K562 (cell line): ENCODE measurements around the gene CELA1.

Source experiments
- EP300 ChIP-seq: IDR thresholded peaks from 2 replicates; pipeline ENCODE4 v1.6.1; 2012; ENCODE audit warnings: low read length, improper control_type of control experiment
- ESRRB ChIP-seq: fragments of 250-450 bp; sonication (Bioruptor Pico); IDR thresholded peaks from 2 replicates; pipeline ENCODE4 v1.5.0; 2020; ENCODE audit warnings: mild to moderate bottlenecking, moderate library complexity, borderline replicate concordance
- GABPB1 ChIP-seq: sonication (generic); formaldehyde crosslinking; IDR thresholded peaks from 2 replicates; pipeline ENCODE4 v1.8.0; 2022; ENCODE audit warnings: mild to moderate bottlenecking, missing genetic modification reagents
- HNRNPLL ChIP-seq: fragments of 200-400 bp; formaldehyde crosslinking; IDR thresholded peaks from 2 replicates; pipeline ENCODE4 v1.6.1; 2017; ENCODE audit warnings: low read length, low read depth, mild to moderate bottlenecking; ENCODE audit not compliant: poor library complexity, severe bottlenecking
- MEF2D ChIP-seq: conservative IDR thresholded peaks from 2 replicates; pipeline ENCODE4 v1.6.1; 2016; ENCODE audit warnings: low read depth, missing genetic modification characterization, missing compliant biosample characterization
- TF ChIP-seq, protein P1 (sequence below): fragments of 450-650 bp; formaldehyde crosslinking; IDR thresholded peaks from 2 replicates; pipeline ENCODE4 v1.4.0; 2020; ENCODE audit warnings: mild to moderate bottlenecking, moderate library complexity
- TF ChIP-seq, protein P2 (sequence below): fragments of 200-600 bp; sonication (generic); IDR thresholded peaks from one replicate; pipeline ENCODE4 v1.6.1; 2012; ENCODE audit warnings: mild to moderate bottlenecking, low read depth, low read length, inconsistent platforms
- TF ChIP-seq, protein P3 (sequence below), 3 experiments: IDR thresholded peaks in 2 of 3; conservative IDR thresholded peaks in 1 of 3; 2 replicates each; pipeline ENCODE4 v1.5.1; 2011 to 2012; ENCODE audit warnings: low read length in 3 of 3, mild to moderate bottlenecking in 3 of 3, control low read depth in 2 of 3, improper control_type of control experiment in 1 of 3, inconsistent platforms in 1 of 3, low read depth in 1 of 3, mixed read lengths in 1 of 3, moderate library complexity in 1 of 3; ENCODE audit not compliant: insufficient read depth in 2 of 3
- TF ChIP-seq, protein P4 (sequence below), 3 experiments: fragments of 200-800 bp in 1 of 3; sonication (Bioruptor generic) in 1 of 3; sonication (generic) in 1 of 3; formaldehyde crosslinking in 1 of 3; IDR thresholded peaks; 2 replicates each; pipeline versions ENCODE4 v1.6.1 to v1.8.0; 2016 to 2022; ENCODE audit warnings: mild to moderate bottlenecking in 2 of 3, missing compliant biosample characterization in 2 of 3, missing genetic modification characterization in 2 of 3, missing genetic modification reagents in 1 of 3

DNA sequence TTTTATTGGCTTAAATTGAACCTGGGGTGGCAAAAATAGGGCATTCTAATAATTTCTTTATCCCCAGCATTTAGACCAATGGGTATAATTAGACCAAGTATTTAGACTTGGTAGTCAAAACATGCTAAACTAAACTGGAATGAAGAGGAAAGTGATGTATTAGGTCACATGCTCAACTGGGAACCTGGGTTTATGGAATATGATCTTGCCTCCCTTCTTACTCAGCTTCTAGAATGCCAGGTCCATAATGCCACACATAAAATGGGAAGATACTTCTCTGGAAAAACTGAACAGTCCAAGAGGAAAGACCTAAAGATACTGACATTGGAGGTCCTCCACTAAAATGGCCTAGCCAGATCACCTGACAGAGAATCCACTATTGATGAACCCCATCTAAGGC is 16.3 kb downstream of the CELA1 start:
- no peak for TF ChIP-seq ESRRB (CRISPR knock-in tag)
- TF ChIP-seq, protein P1, sequence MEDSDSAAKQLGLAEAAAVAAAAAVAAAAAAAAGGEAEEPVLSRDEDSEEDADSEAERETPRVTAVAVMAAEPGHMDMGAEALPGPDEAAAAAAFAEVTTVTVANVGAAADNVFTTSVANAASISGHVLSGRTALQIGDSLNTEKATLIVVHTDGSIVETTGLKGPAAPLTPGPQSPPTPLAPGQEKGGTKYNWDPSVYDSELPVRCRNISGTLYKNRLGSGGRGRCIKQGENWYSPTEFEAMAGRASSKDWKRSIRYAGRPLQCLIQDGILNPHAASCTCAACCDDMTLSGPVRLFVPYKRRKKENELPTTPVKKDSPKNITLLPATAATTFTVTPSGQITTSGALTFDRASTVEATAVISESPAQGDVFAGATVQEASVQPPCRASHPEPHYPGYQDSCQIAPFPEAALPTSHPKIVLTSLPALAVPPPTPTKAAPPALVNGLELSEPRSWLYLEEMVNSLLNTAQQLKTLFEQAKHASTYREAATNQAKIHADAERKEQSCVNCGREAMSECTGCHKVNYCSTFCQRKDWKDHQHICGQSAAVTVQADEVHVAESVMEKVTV (CRISPR knock-in tag), result no peak
- TF ChIP-seq MEF2D (tag), result no peak
- TF ChIP-seq, protein P2, sequence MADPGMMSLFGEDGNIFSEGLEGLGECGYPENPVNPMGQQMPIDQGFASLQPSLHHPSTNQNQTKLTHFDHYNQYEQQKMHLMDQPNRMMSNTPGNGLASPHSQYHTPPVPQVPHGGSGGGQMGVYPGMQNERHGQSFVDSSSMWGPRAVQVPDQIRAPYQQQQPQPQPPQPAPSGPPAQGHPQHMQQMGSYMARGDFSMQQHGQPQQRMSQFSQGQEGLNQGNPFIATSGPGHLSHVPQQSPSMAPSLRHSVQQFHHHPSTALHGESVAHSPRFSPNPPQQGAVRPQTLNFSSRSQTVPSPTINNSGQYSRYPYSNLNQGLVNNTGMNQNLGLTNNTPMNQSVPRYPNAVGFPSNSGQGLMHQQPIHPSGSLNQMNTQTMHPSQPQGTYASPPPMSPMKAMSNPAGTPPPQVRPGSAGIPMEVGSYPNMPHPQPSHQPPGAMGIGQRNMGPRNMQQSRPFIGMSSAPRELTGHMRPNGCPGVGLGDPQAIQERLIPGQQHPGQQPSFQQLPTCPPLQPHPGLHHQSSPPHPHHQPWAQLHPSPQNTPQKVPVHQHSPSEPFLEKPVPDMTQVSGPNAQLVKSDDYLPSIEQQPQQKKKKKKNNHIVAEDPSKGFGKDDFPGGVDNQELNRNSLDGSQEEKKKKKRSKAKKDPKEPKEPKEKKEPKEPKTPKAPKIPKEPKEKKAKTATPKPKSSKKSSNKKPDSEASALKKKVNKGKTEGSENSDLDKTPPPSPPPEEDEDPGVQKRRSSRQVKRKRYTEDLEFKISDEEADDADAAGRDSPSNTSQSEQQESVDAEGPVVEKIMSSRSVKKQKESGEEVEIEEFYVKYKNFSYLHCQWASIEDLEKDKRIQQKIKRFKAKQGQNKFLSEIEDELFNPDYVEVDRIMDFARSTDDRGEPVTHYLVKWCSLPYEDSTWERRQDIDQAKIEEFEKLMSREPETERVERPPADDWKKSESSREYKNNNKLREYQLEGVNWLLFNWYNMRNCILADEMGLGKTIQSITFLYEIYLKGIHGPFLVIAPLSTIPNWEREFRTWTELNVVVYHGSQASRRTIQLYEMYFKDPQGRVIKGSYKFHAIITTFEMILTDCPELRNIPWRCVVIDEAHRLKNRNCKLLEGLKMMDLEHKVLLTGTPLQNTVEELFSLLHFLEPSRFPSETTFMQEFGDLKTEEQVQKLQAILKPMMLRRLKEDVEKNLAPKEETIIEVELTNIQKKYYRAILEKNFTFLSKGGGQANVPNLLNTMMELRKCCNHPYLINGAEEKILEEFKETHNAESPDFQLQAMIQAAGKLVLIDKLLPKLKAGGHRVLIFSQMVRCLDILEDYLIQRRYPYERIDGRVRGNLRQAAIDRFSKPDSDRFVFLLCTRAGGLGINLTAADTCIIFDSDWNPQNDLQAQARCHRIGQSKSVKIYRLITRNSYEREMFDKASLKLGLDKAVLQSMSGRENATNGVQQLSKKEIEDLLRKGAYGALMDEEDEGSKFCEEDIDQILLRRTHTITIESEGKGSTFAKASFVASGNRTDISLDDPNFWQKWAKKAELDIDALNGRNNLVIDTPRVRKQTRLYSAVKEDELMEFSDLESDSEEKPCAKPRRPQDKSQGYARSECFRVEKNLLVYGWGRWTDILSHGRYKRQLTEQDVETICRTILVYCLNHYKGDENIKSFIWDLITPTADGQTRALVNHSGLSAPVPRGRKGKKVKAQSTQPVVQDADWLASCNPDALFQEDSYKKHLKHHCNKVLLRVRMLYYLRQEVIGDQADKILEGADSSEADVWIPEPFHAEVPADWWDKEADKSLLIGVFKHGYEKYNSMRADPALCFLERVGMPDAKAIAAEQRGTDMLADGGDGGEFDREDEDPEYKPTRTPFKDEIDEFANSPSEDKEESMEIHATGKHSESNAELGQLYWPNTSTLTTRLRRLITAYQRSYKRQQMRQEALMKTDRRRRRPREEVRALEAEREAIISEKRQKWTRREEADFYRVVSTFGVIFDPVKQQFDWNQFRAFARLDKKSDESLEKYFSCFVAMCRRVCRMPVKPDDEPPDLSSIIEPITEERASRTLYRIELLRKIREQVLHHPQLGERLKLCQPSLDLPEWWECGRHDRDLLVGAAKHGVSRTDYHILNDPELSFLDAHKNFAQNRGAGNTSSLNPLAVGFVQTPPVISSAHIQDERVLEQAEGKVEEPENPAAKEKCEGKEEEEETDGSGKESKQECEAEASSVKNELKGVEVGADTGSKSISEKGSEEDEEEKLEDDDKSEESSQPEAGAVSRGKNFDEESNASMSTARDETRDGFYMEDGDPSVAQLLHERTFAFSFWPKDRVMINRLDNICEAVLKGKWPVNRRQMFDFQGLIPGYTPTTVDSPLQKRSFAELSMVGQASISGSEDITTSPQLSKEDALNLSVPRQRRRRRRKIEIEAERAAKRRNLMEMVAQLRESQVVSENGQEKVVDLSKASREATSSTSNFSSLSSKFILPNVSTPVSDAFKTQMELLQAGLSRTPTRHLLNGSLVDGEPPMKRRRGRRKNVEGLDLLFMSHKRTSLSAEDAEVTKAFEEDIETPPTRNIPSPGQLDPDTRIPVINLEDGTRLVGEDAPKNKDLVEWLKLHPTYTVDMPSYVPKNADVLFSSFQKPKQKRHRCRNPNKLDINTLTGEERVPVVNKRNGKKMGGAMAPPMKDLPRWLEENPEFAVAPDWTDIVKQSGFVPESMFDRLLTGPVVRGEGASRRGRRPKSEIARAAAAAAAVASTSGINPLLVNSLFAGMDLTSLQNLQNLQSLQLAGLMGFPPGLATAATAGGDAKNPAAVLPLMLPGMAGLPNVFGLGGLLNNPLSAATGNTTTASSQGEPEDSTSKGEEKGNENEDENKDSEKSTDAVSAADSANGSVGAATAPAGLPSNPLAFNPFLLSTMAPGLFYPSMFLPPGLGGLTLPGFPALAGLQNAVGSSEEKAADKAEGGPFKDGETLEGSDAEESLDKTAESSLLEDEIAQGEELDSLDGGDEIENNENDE, result no peak
- TF ChIP-seq, protein P3, sequence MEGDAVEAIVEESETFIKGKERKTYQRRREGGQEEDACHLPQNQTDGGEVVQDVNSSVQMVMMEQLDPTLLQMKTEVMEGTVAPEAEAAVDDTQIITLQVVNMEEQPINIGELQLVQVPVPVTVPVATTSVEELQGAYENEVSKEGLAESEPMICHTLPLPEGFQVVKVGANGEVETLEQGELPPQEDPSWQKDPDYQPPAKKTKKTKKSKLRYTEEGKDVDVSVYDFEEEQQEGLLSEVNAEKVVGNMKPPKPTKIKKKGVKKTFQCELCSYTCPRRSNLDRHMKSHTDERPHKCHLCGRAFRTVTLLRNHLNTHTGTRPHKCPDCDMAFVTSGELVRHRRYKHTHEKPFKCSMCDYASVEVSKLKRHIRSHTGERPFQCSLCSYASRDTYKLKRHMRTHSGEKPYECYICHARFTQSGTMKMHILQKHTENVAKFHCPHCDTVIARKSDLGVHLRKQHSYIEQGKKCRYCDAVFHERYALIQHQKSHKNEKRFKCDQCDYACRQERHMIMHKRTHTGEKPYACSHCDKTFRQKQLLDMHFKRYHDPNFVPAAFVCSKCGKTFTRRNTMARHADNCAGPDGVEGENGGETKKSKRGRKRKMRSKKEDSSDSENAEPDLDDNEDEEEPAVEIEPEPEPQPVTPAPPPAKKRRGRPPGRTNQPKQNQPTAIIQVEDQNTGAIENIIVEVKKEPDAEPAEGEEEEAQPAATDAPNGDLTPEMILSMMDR (IDR thresholded peaks at IDR 0.05 in 2 of 3, conservative IDR thresholded peaks at IDR 0.05 in 1 of 3; ENCODE audit: insufficient read depth in 2 of 3, low read depth in 1 of 3, low read length in 3 of 3), result no peak
- TF ChIP-seq EP300, result no peak
- TF ChIP-seq, protein P4, sequence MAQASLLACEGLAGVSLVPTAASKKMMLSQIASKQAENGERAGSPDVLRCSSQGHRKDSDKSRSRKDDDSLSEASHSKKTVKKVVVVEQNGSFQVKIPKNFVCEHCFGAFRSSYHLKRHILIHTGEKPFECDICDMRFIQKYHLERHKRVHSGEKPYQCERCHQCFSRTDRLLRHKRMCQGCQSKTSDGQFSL (CRISPR knock-in tag; IDR thresholded peaks at IDR 0.05), result no peak
- TF ChIP-seq, protein P4 (tag; IDR thresholded peaks at IDR 0.05), result no peak
- no peak for TF ChIP-seq GABPB1 (CRISPR knock-in tag)
- no peak for TF ChIP-seq HNRNPLL
